Right lobe of liver (tissue), 4 donors: Measurements from ENCODE around the gene ZNF503.

ENCODE experiments used
- POLR2A ChIP-seq: fragments of 450-650 bp; IDR thresholded peaks from one replicate; pipeline ENCODE4 v1.6.1; 2017; ENCODE audit warnings: antibody characterized with exemption, mild to moderate bottlenecking
- TF ChIP-seq, protein P1 (sequence below), 4 donors: fragments of 200-600 bp in 3 of 4; fragments of 450-650 bp in 1 of 4; IDR thresholded peaks; one replicate each; pipeline versions ENCODE4 v1.5.1 to v1.8.0; 2016 to 2022; ENCODE audit warnings: antibody characterized with exemption in 4 of 4, mild to moderate bottlenecking in 2 of 4
- donor health status: DM: no; HTN: no; CAD: no.
- donor health status: DM: no; HTN: no; CAD: no.
- donor health status: DM: no; HTN: yes; CAD: no.

DNA sequence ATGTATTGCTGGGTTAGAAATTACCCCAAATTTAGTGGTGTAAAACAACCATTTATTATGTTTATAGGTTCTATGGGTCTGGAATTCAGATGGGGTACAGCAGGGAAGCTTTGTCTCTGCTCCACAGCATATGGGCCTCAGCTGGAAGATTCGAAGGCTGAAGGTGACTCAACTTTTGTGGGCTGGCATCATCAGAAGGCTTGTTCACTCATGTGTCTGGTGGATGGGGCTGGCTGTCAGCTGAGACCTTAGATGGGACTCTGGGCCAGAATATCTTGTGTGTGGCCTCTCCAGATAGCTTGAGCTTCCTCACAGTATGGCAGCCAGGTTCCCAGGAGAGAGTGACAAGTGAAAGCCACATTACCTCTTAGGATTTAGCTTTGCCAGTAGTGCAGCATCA lies 45.9 kb downstream of the ZNF503 start:
- TF ChIP-seq, protein P1, sequence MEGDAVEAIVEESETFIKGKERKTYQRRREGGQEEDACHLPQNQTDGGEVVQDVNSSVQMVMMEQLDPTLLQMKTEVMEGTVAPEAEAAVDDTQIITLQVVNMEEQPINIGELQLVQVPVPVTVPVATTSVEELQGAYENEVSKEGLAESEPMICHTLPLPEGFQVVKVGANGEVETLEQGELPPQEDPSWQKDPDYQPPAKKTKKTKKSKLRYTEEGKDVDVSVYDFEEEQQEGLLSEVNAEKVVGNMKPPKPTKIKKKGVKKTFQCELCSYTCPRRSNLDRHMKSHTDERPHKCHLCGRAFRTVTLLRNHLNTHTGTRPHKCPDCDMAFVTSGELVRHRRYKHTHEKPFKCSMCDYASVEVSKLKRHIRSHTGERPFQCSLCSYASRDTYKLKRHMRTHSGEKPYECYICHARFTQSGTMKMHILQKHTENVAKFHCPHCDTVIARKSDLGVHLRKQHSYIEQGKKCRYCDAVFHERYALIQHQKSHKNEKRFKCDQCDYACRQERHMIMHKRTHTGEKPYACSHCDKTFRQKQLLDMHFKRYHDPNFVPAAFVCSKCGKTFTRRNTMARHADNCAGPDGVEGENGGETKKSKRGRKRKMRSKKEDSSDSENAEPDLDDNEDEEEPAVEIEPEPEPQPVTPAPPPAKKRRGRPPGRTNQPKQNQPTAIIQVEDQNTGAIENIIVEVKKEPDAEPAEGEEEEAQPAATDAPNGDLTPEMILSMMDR (IDR thresholded peaks at IDR 0.05): no peak
- TF ChIP-seq POLR2A: no peak
